ENCODE measurements around the gene UPK3A. TPM values are rescaled to one million over a fixed set of nuclear protein-coding genes. Genes with fewer than 3 reads are reported as not detected.
"Not testable (repeated sequence)": the region's sequence is repeated elsewhere in the genome, so short reads cannot be mapped to it uniquely, and the experiment has no call there.

The UPK3A gene
- total RNA-seq, 4 donors from 2014 or later: 0.79 TPM; not detected in 3

DNA sequence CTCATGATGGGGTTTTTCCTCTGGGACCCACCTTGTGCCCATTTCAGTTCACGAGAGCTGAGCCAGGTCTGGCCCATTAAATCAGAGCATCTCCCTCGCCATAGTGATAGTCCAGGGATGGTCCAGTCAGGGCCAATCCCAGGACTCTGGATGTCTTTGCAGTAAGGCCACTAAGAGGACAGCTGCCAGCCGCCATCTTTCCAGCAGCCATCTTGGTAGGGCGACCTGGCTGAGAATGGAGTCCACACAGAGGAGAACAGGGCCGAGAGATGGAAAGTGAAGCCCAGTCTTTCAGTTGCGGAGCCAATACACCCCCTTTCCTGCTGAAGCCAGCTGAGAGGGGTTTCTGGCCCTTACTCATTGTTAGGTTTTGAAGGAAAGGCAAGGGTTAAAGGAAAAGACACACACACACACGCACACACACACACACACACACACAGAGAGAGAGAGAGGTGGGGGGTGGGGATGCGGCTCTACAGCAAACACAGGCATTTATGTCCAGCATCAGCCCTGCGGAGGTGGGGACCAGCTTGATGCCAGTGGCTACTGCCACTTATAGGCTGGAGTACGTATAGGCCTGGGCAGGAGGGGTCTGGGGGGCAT, 31.6 kb upstream of the UPK3A start:
- no peaks in the 10 kb centered on the region for H3K36me3 ChIP-seq
- intact Hi-C loops (cut with DNase I; ENCODE audit: low total_unique reads): no loop called here
- no peaks in the 10 kb centered on the region for H3K9me3 ChIP-seq
- H3K27ac ChIP-seq: no peak overlapping the region
- 86% methylated on average over 10 of the region's 10 CpGs; no CpG with 5 or more reads in 1 of the 2 donors for WGBS, 2 donors (ENCODE audit: low coverage in 1 of 2)
- H3K4me3 ChIP-seq: no peak overlapping the region
- peaks cover 0 to 8% (median 0%) of the 10 kb centered on the region in 4 donors for H3K4me1 ChIP-seq
- DNase-seq: no peak
- in situ Hi-C loops (cut with MboI; ENCODE audit: low pct_ligation_motif_present in 1 of 4, low pct_unique_long_range_greater_than_20kb in 1 of 4, low sequenced_read_pairs in 3 of 4): loop anchor here in 2 of 4 donors (25.0 kb wide), 2 partner anchors 284 to 309 kb away; no protein-coding TSS in a partner anchor
- no peak for TF ChIP-seq POLR2AphosphoS5 (IDR thresholded peaks at IDR 0.05)
- TF ChIP-seq, protein P1, sequence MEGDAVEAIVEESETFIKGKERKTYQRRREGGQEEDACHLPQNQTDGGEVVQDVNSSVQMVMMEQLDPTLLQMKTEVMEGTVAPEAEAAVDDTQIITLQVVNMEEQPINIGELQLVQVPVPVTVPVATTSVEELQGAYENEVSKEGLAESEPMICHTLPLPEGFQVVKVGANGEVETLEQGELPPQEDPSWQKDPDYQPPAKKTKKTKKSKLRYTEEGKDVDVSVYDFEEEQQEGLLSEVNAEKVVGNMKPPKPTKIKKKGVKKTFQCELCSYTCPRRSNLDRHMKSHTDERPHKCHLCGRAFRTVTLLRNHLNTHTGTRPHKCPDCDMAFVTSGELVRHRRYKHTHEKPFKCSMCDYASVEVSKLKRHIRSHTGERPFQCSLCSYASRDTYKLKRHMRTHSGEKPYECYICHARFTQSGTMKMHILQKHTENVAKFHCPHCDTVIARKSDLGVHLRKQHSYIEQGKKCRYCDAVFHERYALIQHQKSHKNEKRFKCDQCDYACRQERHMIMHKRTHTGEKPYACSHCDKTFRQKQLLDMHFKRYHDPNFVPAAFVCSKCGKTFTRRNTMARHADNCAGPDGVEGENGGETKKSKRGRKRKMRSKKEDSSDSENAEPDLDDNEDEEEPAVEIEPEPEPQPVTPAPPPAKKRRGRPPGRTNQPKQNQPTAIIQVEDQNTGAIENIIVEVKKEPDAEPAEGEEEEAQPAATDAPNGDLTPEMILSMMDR (IDR thresholded peaks at IDR 0.05): no peak
- no peak for TF ChIP-seq POLR2A (IDR thresholded peaks at IDR 0.05)
- no peak for TF ChIP-seq EP300 (IDR thresholded peaks at IDR 0.05; ENCODE audit: low read depth)
- H3K27me3 ChIP-seq: no peaks in the 10 kb centered on the region

DNA sequence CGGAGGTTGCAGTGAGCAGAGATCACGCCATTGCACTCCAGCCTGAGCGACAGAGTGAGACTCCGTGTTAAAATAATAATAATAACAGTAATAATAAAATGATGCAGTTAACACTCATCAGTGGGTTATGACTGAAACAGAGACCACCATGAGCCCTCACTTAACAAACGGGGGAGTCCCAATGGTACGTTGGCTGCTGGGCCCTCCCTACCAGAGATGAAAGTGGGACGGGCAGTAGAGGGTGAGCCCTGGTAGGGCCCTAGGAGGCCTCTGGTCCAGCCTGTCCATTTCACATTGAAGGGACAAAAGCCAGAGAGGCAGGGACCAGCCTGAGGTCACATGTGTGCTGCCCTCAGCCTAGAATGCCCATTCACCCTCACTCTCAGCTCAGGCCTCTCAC, 30.4 kb upstream of the UPK3A start:
- Histone ChIP-seq H3K4me1 (no peaks in the 10 kb centered on the region), H3K4me3 (no peak overlapping the region), H3K27ac (no peak overlapping the region), H3K36me3 (no peaks in the 10 kb centered on the region), H3K27me3 (no peaks in the 10 kb centered on the region), H3K9me3 (no peaks in the 10 kb centered on the region)
- in situ Hi-C loops (cut with MboI; ENCODE audit: low pct_ligation_motif_present in 1 of 4, low pct_unique_long_range_greater_than_20kb in 1 of 4, low sequenced_read_pairs in 3 of 4) (loop anchor here in 2 of 4 donors (25.0 kb wide), 2 partner anchors 283 to 308 kb away; no protein-coding TSS in a partner anchor), intact Hi-C loops (cut with DNase I; ENCODE audit: low total_unique reads) (no loop called here)
- TF ChIP-seq, protein P1 (IDR thresholded peaks at IDR 0.05): no peak
- TF ChIP-seq POLR2A (IDR thresholded peaks at IDR 0.05) (no peak), EP300 (IDR thresholded peaks at IDR 0.05; ENCODE audit: low read depth) (no peak), POLR2AphosphoS5 (IDR thresholded peaks at IDR 0.05) (no peak)
- WGBS, 2 donors (ENCODE audit: low coverage in 1 of 2): 87 to 93% methylated on average over 4 to 7 of the region's 7 CpGs
- DNase-seq: no peak

DNA sequence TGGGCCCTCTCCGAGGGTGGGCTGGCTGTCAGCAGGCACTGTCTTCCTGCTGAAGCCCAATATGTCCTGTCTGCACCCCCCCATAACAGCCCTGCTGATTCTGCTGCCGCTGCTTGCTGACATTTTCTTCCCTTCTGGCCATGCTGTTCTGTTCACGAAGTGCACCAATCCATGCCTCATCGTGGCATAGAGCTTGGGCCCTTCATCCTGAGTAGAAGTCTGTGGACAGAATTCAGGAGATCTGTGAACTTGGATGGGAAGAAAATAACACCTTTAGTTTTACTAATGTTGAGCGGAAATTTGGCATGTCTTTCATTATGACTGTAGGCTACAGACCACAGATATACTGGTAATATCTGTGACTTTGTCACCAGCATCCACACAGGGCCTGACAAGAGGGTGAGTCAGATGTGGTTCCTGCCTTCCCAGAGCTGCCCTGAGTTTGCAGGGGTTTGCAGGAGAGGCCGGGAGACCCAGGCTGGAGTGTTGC, 29.9 kb upstream of the UPK3A start:
- in situ Hi-C loops (cut with MboI; ENCODE audit: low pct_ligation_motif_present in 1 of 4, low pct_unique_long_range_greater_than_20kb in 1 of 4, low sequenced_read_pairs in 3 of 4): loop anchor here in 2 of 4 donors (25.0 kb wide), 2 partner anchors 282 to 307 kb away; no protein-coding TSS in a partner anchor
- no peaks in the 10 kb centered on the region for H3K4me1 ChIP-seq
- WGBS, 2 donors (ENCODE audit: low coverage in 1 of 2): 85% methylated on average over 6 of the region's 6 CpGs; no CpG with 5 or more reads in 1 of the 2 donors
- H3K36me3 ChIP-seq: no peaks in the 10 kb centered on the region
- no peak overlapping the region for H3K27ac ChIP-seq
- DNase-seq: no peak
- no peak overlapping the region for H3K4me3 ChIP-seq
- H3K9me3 ChIP-seq: no peaks in the 10 kb centered on the region
- intact Hi-C loops (cut with DNase I; ENCODE audit: low total_unique reads): no loop called here
- TF ChIP-seq POLR2A (IDR thresholded peaks at IDR 0.05): no peak
- TF ChIP-seq POLR2AphosphoS5 (IDR thresholded peaks at IDR 0.05): no peak
- TF ChIP-seq EP300 (IDR thresholded peaks at IDR 0.05; ENCODE audit: low read depth): no peak
- TF ChIP-seq, protein P1 (IDR thresholded peaks at IDR 0.05): no peak
- no peaks in the 10 kb centered on the region for H3K27me3 ChIP-seq

DNA sequence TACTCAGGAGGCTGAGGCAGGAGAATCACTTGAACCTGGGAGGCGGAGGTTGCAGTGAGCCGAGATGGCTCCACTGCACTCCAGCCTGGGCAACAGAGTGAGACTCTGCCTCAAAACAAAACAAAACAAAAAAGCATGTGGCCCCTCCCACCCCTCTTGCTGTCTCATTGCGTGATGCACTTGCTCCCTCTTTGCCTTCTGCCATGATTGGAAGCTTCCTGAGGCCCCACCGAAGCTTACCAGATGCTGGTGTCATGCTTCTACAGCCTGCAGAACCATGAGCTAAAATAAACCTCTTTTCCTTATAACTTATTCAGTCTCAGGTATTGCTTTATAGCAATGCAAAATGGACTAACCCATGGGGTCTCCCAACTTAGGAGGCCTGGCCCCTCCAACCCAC, 26.8 kb upstream of the UPK3A start:
- H3K9me3 ChIP-seq; H3K4me3 ChIP-seq; H3K27me3 ChIP-seq; H3K27ac ChIP-seq; intact Hi-C loops (cut with DNase I; ENCODE audit: low total_unique reads); DNase-seq; H3K4me1 ChIP-seq; H3K36me3 ChIP-seq: not testable (repeated sequence)
- in situ Hi-C loops (cut with MboI; ENCODE audit: low pct_ligation_motif_present in 1 of 4, low pct_unique_long_range_greater_than_20kb in 1 of 4, low sequenced_read_pairs in 3 of 4): loop anchor here in 2 of 4 donors (25.0 kb wide), 2 partner anchors 279 to 304 kb away; no protein-coding TSS in a partner anchor
- 88 to 100% methylated on average over 1 to 4 of the region's 4 CpGs for WGBS, 2 donors (ENCODE audit: low coverage in 1 of 2)
